NCI-H748 treated with DMSO at 0.1 percent for 48 hours (cell line): ENCODE results near the gene GLIS2.

ENCODE experiments used
- DNase-seq: peaks from one replicate; lab custom pipeline; 2025; lab: John Stamatoyannopoulos, UW

Gene GLIS2

GRCh38 chr16:4298761-4299522 lies 16.9 kb upstream of the GLIS2 start:
- no peak for DNase-seq

DNA sequence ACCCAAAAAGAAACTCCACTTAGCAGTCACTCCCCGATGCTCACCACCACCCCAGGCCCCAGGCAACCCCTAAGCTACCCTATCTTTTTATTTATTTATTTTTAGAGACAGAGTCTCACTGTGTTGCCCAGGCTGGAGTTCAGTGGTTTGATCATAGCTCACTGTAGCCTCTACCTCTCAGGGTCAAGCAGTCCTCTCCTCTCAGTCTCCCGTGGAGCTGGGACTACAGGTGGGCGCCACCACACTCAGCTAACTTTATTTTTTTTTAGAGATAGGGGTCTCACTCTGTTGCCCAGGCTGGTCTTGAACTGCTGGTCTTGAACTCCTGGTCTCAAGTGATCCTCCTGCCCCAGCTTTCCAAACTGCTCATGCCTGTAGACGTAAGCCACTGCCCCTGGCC lies 14.7 kb upstream of the GLIS2 start:
- no peak for DNase-seq

DNA sequence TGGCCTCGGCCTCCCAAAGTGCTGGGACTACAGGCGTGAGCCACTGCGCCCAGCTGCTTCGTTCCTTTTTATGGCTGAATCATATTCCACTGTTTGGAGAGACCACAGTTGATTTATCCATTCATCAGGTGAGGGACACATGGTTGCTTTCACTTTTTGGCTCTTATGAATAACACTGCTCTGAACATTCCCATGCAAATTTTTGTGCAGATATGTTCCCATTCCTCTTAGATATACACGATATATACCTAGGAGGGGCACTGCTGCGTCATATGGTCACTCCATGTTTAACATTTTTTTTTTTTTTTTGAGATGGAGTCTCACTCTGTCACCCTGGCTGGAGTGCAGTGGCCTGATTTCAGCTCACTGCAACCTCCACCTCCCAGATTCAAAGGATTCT lies 13.9 kb upstream of the GLIS2 start:
- no peak for DNase-seq

DNA sequence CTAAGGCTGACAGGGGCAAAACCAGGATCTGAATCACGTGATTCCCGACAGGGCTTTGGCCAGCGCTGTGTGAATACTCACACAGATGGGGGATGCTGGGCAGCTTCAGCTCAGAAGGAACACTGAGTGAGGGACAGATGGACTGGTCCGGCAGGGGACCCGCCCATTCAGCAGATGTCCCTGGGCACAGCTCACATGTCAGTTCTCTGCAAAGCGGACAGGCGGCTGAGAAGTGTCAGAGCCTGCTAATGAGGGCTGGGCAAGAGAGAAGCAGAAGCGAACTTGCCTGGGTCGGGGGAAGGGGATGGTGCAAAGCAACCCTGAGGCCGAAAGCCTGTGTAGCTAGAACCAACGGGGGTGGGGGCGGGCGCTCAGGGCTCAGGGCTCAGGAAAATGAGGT lies 11.9 kb upstream of the GLIS2 start:
- DNase-seq = no peak

DNA sequence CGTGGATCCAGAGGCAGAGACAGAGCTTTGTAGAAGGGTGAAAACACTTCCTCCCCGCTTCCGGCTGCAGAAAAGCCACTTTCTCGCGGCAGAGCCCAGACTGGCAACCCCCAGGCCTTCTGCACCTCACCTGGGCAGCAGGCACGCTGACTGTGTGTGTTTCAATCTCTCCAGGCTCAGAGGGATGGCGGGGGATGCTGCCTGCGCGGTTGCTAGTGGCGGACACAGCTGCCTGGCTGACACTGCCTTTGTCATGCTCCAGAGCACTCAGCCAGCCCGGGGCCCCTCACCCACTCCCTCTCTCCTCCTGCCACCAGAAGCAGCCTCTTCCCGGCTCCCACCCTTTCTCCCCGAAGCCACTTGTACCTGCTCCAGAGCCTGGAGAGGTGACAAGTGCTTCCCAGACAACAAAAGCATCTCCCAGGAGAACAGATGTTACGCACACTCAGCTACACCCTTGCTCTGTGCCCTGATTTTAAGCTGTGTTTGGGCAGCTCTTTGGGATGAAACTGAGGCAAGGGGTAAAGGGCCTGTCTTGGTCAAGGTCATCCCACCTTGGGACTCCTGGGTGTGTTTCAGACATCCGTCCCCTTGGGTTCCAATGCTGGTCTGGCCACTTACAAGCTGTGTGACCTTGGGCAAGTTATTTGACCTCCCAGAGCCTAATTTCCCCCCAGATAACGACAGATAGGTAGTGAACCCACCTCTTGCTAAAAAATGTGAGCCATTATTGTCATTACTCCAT lies 9.2 kb upstream of the GLIS2 start:
- no peak for DNase-seq

- peak; percentile 67 for DNase-seq
Measured at GRCh38 chr16:4307215-4308037, 8.4 kb upstream of the GLIS2 start.

- no peak for DNase-seq
Measured at GRCh38 chr16:4309102-4309832, 6.6 kb upstream of the GLIS2 start.

- DNase-seq = no peak
Measured at GRCh38 chr16:4309833-4310266, 6.0 kb upstream of the GLIS2 start.

- DNase-seq = no peak
Measured at GRCh38 chr16:4313563-4314531, 2.0 kb upstream of the GLIS2 start.

DNA sequence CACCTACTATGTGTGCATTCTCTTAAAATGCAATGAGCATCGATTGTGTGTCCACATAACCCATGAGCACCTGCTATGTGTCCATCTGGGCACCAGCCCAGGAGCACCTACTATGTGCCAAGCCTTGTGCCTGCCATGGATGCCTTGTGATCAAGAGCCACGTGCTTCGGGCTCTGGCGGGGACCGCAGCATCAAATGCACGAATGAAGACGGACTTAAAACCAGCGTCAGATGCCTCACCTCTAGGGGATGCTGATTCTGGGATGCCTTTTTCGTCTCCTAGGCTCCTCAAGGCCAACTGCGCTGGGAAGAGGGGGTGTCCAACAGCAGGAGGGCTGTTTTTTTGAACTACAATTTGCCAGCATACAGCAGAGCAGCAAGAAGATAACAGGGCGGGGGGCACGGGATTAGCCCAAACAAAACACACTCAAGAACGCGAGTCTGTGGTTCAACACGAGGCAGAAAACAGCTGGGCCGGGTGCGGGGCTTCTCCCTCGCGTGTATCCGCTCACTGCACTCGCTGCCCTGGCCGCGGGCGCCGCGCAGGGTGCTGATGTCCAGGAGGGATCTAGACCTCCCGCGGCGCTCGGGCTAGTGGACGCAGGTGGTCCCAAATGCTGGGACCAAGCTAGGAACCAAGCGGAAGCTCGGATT lies 1.2 kb upstream of the GLIS2 start:
- no peak for DNase-seq

GRCh38 chr16:4316108-4316863 lies 419 bp downstream of the GLIS2 start:
- no peak for DNase-seq

DNA sequence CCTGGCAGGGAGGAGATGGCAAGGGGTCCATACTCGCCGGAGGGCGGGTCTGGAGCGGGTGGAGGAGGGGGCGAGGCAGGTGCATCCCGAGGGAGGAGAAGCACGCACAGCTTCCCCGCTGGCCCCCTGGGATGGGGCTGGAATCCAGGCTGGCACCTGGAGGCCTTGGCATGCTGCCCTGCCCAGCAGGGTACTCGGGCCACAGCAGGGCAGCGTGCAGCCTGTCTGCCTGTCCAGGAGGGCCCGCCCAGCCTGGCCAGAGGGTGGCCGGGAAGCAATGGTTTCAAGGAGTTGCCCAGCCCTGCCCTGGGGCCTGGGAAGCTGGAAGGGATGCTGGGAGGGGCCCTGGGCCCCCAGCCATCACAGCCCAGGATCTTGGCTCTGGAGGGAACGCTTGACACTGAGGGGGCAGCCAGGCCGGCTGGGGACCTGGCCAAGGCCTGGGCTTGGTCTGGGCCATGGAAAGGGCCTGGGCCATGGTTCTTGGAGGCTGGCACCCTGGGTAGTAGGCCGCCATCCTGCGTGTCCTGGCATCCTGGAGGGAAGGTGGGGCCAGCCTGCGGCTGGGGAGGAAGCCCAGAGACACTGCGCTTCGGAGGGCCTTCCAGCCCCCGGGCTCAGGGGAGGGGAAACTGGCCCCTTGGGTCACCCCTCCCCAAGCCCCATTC lies 1.1 kb downstream of the GLIS2 start:
- no peak for DNase-seq

DNA sequence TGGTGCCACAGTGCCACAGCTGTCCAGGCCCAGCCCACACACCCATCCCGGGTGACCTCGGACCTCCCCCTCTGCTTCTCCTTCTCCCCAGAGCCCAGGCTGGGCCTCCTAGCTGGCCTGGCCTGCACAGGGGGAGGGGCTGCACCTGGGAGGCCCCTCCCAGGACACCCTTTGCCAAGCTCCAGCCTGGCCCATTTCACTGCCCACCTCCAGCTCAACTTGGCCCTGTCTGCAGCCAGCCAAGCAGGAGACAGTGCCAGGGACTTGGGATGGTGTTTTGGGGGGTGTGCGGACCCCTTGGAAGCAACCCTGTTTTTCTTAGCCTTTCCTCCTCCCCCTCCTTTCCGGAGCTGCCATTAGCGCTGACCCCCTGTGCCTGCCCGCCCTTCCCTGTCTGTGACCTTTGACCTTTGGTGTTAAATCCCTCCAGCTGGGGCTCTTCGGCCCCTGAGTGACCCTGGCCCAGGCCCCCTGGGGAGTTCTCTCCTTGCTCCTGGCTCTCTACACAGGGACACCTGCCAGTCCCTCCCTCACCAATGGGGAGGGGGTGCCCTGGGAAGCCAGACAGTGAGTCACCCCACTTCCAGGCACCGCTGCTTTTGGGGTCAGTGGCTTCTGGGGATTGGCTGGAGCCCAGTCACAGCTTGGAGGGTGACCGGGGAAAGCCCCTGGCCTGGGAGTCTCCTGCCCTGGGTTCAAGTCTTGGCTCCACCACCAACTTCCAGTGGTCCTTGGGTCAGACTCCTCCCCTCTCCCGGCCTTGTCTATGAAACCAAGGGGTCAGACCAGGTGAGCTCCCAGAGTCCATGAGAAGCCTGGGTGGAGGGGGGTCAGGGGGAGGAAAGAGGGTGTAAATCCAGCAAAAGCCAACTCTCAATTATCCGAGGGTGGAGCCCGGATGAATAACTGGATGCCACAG lies 1.9 kb downstream of the GLIS2 start:
- no peak for DNase-seq

GRCh38 chr16:4318451-4318910 lies 2.6 kb downstream of the GLIS2 start:
- DNase-seq = no peak

DNA sequence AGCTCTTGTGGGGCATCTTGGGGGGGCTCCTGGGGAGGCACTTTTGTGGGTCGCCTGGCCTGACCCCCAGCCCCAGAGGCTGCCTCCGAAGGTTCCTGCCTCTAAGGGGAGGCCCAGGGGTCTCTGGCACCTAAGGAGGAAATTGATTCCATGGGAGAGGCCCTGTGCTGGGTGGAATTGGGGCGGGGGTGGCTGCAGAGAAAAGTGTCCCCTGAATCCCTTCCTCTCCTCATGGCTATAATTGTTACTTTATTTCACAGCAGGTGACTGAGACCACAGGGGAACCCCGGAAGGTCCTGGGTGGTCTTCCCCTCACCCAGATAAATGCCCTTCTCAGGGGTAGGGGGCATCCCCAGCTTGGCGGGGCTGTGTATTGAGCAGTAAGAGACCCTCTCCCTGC lies 3.1 kb downstream of the GLIS2 start:
- no peak for DNase-seq

GRCh38 chr16:4319454-4320421 lies 3.9 kb downstream of the GLIS2 start:
- DNase-seq = no peak
